Loucy (cell line): ENCODE results near the gene FAU.

Experiments
- CTCF ChIP-seq: fragments of 200-600 bp; sonication (generic); conservative IDR thresholded peaks from 2 replicates; pipeline ENCODE4 v1.5.1; 2014; ENCODE audit warnings: mild to moderate bottlenecking, antibody characterized with exemption, low read length
- EZH2phosphoT487 ChIP-seq: fragments of 200-600 bp; IDR thresholded peaks from 2 replicates; pipeline ENCODE4 v1.6.1; 2018; ENCODE audit warnings: antibody characterized with exemption, mild to moderate bottlenecking, moderate library complexity, borderline replicate concordance

GRCh38 chr11:65085446-65085845 is 36.5 kb downstream of the FAU start:
- no peak for TF ChIP-seq CTCF
- TF ChIP-seq EZH2phosphoT487 = no peak
